Stimulated activated CD4-positive, alpha-beta T cell treated with anti-CD3 and anti-CD28 coated beads, Interleukin-15, amount 100 ng/mL, for 1 hour (primary cell): ENCODE measurements around the gene SIPA1L3.
A peak's percentile ranks its signal among the peaks of the same experiment; 100 is the strongest.

Source experiments
- DNase-seq, 2 donors: peaks; one replicate each; pipeline ENCODE4 v3.0.0-alpha.2; 2020; ENCODE audit warnings: low read depth in 1 of 2, low spot score in 1 of 2

Gene SIPA1L3

DNA sequence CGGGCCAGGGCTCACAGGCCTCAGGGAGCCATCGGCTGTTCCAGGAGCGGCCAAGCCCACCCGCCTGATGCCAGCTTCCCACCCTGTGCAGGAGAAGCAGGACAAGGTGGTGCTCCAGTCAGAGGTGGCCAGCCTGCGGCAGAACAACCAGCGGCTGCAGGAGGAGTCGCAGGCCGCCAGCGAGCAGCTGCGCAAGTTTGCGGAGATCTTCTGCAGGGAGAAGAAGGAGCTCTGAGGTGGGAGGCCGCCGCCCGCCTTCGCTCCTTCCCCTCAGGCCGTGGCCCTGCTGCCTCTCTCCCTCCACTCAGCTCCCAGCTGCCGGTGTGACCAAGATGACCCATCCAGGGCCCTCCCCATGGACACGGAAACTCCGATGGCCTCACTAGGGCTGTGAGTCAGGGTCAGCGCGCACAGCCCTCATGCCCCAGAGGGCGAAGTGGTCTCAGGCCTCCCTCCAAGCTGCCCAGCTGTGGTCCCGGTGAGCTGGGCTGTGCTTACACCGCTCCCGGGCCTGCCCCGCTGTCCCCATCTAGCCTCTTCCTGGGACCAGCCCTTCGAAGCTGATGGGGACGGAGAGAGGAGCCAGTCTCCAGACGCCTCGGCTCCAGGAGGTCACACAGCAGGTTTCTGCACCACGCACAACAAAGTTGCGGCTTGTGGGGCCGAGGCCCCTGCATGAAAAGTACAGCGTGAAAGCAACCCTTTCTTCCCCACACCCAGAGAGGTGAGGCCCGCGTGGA lies 299.2 kb downstream of the SIPA1L3 start:
- no peak for DNase-seq

DNA sequence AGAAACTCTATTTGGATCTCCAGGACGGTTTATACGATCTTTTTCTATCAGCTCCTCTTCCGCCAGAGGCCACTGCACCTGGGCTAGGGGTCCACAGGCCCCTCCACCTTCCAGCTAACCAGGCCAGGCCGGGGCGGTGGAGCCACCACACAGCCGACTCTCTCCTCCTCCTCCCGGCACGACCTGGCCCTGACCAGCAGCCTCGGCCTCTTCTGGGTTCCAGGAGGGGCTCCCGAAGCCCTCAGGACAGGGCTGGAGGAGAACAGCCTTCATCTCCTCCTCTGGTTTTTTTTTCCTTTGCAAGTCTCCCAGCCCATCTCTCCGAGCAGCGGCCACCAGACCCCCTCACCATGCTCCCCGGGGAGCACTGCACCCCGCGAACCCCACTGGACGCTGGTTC lies 299.9 kb downstream of the SIPA1L3 start:
- no peak for DNase-seq

DNA sequence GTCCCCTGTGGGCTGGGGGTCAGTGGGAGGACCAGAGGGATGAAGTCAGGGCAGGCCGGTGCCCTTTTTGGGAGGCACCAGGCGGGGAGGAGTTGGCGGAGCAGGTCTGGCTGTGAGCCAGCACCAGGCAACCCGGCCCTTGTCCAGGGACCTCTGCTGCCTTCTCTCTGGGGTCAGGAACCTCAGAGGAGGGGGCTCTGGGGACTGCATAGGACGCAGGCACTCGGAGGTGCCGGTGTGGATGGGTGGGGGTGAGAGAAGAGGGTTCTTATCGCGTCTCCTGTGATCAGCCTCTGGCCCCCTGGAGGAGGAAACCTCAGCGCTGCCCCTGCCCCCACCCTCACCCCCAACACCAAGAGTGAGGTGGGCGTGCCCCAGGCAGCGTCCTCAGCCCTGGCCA lies 300.5 kb downstream of the SIPA1L3 start:
- DNase-seq, result no peak

DNA sequence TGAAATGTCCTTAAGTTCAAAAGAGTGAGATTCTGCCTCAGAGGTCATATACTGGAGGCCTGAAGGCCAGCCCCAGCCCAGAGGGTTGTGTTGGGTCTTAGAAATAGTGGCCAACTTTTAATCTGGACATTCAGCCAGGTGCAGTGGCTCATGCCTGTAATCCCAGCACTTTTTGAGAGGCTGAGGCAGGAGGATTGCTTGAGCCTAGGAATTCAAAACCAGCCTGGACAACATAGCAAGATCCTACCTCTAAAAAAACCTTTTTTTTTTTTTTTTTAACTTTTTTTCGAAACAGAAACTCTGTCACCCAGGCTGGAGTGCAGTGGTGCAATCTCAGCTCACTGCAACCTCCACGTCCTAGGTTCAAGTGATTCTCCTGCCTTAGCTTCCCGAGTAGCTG lies 301.6 kb downstream of the SIPA1L3 start:
- no peak for DNase-seq

DNA sequence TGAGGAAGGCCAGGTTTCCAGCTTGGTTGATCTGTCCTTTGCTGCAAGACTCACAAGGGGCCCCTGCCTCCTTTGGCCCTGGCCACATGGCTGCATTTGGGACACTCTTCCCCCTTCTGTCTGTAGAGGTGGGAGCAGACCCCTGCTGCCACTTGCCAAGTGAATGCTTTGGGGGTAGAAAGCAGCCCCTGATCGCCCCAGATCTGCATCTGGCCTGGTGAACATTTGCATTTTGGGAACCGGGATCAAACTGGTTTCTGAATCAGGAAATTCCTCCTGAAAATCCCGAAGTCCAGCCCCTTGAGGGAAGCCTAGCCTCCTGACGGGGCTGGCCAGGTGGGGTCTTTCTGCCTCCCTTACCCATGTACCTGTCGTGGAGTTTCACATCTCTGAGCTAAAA lies 302.1 kb downstream of the SIPA1L3 start:
- no peak for DNase-seq

DNA sequence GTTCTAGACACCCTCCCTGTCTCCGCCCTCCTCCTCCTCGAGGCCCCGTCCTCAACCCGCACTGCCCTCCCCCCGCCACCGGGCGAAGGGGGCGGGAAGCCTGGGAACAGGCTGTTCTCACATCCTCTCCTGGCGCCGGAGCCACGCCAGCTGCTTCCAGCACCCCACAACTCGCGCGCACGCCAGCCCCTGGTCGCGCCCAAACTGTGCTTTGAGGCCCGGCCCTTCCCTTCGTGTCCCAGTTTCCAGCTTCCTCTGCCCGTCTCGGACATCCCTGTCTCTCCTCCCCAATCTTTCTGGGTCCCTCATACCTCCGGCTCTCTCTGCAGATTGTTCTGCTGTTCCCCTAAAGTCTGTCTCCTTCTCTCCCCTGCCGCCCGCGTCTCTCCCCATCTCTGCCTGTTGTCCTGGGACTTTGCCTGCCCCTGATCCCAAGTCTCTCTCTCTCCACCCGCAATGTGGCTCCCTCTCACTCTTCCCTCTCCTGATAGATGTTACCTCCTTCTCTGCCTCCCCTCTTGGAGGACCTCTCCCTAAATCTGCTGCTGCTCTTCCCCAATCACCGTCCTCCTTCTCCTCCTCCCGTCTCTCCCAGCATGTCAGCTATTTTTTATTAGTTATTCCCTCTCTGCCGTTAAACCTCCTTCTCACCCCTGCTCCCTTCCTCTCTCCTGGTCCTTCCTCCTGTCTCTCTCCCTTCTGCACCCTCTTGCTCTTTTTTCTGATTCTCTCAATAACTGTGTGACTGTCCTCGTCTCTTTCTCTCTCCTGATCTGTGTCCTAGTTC lies 302.9 kb downstream of the SIPA1L3 start:
- DNase-seq, result no peak

DNA sequence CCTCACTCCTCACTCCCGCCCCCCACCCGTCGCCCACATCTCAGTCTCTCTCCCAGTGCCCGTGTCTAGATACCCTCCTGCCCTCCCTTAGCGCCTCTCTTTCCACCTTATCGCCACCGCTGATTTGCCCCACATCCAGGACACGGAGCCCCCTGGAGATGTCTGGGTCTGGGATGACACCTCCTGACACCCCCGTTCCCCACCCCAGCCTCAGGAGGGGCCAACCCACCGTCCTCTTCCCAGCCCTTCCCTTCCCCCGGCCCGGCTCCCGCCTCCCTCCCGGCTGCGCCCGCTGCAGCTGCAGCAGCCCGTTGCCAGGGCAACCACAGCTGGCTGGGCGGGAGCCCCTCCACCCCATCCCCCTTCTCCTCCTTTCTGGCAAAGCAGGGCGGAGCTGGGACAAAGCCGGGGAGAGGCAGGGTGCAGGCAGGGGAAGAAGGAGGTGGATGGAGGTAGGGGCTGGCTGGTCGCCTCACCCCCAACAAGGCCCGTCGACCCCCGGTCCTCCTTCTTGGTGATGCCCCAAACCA lies 303.5 kb downstream of the SIPA1L3 start:
- DNase-seq, result no peak

DNA sequence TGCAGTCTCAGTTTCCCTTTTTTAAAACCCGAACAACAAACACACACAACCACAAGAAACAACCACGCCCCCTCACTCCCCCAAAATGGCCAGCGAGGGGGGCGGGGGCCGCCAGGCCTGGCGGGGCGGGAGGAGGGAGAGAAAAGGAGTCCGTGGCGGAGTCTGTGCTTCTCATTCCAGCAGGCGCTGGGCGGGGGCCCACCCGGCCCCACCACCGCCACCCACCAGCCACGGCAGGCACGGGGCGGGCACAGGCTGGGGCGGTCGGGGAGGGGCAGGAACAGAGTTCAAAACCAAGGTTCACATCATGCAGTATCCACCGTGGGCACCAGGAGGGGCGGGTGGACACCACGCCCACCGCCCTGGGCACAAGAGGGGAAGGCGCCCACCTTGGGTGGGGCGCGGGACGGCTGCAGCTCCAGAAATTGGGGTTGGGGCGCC lies 304.2 kb downstream of the SIPA1L3 start:
- DNase-seq, result no peak

DNA sequence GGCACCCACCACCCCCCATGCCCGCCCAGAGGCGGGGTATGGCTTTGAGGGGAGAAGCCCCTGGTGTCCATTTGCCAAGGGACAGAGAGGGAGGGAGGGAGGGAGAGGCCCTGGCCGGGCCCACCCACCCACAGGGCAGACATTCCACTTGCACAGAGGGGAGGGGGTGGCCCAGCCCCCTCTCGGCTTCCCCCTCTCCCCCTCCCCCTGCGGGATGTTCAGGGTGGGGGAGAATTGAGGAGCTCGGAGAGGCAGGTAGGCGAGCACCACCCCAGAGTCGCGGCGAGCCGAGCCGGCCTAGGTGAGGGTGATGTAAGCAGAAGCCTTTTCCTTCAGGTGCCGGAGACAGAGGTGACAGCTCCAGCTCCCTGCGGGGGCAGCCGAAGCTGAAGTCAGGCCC lies 304.8 kb downstream of the SIPA1L3 start:
- DNase-seq, result no peak

DNA sequence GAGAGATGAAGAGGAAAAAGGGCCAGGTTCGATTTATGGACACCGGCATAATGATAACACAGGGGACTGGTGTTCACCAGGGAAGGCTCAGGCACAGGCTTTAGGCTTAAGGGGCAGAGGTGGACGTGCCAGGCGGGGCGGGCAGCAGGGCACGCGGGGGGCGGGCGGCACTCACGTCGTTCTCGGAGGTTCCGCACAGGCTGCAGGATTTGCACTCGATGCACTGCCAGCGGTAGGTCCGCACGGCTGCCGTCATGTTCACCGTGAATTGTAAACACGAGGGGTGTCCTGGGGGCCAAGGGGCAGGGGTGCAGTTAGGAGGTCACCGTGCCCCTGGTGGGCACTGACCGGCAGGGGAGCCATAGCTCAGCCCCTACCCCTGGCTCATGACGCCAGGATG lies 306.5 kb downstream of the SIPA1L3 start:
- DNase-seq, result no peak

DNA sequence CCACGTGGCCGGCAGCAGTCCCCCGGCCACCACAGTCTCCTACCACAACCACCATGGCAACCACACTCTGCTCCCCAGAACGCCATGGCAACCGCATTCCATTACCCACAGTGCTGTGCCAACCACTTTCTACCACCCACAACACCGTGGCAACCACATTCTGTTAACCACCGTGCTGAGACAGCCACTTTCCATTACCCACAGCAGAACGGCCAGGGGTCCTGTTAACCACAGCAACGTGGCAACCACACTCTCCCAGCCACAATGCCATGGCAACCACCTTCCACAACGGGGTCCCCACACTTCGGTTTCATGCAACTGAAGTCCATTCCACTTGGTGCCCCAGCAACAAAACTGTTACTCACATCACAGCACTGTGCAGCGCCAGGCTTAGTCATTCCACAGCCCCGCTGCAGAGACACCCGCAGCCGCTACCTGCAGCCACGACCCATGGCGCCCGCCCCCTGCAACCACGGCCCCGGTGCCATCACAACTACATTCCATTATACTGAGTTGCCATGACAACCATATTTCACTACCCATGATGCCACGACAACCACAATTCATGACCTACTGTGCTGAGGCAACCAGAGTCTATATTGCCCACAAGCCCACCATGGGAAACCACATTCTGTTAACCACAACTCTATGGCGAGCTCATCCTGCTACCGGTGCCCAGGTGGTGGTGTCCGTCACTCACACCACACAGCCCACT lies 307.1 kb downstream of the SIPA1L3 start:
- DNase-seq, result peak in 1 of 2 donors; percentile 16

DNA sequence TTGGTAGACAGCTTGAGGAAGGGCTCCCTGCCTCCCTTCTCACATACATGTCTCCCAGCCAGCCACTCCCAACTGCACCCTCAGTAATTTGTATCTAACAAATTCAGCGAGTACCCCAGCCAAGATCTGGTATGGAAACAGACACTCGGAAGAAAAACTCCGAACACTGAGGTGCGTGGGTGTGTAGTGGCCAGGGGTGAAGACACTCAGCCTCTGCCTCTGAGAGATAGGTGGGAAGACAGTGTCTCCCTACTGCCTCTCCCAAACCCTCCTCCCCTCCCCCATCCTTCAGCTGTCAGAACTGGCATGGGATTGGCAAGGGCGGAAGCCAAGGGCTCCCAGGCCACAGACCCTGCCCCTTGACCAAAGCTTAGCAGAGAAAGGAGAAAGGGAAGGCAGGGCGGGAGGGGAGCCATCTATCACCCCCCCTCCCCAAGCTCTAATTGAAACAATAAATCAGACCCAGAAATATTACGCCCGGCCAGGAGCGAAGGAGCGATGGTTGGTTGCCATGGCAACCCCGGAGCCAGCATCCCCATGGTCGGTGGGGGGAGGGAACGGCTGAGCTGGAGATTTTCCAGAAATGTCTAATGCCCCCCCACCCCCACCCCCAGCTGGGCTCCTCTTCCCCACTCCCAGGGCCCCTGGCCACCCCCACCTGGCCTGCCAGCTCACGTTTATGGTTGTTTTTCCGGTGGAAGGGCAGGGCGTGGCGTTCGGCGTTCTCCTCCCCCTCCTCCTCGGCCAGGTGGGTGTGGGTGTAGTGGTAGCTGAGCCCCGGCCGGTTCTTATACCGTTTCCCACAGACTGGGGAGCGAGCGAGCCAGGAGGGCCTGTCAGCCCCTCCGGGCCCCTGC lies 310.0 kb downstream of the SIPA1L3 start:
- DNase-seq, result no peak

DNA sequence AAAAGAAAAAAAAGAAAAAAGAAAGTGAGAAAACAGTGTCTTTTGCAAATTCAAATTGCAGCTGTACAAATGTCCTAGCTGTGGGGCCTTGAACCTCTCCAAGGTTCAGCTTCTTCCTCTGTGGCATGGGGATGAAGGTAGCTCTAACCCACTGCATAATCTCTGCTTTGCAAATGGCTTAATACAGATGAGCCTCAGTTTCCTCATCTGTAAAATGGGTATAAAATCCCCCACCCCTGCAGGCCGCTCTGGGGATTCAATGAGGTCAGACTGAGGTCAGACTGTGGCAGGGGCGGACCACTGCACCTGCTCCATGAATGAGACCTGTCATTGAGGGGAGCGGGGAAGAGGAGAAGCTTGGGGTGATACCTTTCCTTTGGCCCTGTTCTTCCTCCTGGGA lies 311.2 kb downstream of the SIPA1L3 start:
- no peak for DNase-seq

DNA sequence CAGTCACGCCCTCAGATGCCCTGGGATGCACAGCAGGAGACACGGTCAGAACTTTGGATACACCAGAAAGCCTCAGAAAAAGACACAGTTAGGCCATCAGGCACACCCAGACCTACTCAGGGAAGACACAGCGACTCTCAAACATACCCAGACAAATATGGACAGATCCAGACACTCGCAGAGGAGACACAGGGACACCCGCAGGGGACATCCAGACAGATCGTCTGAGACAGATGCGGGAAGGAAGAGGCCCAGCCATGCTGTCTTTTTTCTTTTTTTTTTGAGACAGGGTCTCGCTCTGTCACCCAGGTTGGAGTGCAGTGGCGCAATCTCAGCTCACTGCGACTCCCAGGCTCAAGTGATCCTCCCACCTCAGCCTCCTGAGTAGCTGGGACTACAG lies 312.2 kb downstream of the SIPA1L3 start:
- no peak for DNase-seq

DNA sequence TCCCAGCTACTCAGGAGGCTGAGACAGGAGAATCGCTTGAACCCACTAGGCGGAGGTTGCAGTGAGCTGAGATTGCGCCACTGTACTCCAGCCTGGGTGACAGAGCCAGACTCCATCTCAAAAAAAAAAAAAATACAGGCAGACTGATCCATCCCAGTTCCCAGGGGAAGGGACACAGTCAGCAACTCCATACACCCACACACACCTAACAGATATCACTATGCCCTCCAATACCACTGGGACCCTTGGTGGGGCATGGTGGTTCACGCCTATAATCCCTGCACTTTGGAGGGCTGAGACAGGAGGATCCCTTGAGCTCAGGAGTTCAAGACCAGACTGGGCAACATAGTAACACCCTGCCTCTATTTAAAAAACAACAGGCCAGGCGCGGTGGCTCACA lies 314.4 kb downstream of the SIPA1L3 start:
- DNase-seq, result no peak

DNA sequence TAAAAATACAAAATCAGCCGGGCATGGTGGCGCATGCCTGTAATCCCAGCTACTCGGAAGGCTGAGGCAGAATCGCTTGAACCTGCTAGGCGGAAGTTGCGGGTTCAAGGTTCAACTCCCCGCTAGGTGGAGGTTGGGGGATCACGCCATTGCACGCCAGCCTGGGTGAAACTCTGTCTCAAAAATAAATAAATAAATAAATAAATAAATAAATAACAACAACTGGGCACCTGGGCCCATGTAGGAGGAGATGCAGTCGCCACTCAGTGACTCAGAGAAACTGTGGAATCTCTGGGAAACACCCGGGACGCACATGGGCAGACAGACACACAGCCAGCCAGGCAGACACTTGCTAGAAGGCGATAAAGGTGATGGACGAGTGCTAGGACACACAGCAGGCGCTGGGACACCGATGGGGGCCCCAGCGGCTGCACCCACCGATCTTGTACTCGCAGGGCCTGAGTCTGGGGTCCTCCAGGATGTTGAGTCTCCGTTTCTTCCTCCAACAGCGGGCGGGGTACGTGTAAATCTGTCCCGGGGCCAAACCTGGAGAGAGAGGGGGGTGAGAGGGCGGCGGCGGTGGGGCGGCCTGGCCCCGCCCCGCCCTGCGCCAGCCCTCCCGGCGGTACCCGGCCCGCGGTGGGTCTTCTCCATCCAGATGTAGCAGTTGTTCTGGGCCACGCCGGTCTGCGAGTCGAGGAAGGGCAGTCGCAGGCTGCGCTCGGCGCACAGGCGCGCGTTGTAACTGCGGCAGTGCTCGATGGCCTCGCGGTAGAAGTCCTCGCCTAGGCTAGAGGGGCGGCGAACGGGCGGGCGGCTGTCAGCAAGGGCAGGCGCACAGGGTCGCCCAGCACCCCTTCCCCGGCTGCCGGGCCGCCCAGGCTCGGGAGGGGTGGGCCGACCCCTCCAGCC lies 315.2 kb downstream of the SIPA1L3 start:
- DNase-seq, result no peak

DNA sequence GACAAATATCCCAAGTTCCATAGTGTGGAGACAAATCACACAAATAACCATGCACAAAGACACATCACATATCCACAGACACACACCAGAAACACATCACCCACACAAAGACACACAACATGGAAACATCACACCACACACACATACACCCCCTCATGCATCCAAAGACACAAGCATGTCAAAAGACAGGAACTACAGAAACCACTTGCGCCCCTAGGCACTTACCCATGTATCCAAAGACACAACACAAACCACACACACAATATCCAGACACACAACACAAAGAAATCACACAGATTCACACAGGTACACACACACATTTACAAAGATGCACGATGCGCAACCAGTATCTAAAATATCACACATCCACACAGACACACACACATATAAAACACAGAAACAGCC lies 316.1 kb downstream of the SIPA1L3 start:
- DNase-seq, result no peak

DNA sequence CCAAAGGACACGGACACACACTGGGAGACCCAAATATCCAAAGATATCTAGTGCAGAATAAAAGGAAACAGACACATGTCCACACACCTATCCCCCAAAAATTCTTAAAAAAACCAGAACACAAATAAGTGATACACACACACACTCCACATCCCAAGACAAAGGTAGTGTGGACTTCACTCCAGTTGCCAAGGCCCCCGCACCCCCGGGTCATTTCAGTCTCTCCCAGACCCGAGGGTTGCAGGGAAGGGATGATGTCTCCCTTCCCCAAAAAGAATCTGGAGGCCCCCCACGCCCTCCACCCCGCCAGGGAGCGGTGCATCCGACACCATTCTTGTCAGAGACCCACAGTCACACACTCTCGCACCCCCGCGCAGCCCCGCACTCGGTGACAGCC lies 316.6 kb downstream of the SIPA1L3 start:
- no peak for DNase-seq

DNA sequence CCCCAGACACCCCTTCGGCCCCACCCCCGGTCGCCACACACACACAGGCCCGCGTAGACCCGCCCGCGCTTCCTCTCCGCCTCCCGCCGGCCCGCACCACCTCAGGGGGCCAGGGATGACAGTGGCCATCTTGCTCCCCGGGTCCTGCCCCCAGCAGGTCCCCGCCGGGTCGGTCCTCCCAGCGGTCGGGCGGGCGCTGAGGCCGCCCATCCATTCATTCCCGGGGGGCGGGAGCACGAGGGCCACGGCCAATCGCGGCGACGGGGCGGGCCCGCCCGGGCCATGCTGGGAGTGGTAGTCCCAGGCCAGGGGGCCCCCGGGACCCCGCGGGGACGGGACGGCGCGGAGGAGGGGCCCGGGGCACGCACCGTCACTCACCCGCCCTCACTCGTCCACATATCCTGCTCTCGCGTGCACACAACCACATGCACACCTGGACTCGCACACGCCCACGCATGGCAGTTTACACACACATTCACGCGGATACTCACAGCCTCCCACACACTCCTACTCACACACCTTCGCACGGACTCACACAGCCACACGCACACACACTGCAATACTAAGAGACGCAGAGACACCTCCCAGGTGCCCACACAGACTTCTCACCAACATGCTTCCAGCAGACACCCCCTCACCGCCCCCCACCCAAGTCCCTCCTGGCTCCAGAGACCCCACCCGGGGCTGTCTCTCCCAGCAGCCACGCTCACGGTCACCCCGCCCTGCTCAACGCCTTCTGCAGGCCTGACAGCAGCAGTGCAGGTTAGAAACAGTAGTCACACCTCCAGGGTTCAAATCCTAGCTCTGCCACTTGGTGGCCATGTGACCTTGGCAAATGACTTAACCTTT lies 317.2 kb downstream of the SIPA1L3 start, which contains the start of gene DPF1:
Gene DPF1 (minus strand): TSS at position 209 of the 849 bp plus-strand sequence. CDS start 80 bp downstream, at position 129.
- DNase-seq, result peak in 1 of 2 donors; percentile 47
